Fibroblast of villous mesenchyme (primary cell): ENCODE measurements around the gene FLT1. TPM values are rescaled to one million over a fixed set of nuclear protein-coding genes. Genes with fewer than 3 reads are reported as not detected.
A peak's percentile ranks its signal among the peaks of the same experiment; 100 is the strongest.

ENCODE experiments used
- DNase-seq: peaks from one replicate; pipeline ENCODE4 v3.0.0-alpha.2; 2010; ENCODE audit warnings: low read depth
- H3K4me3 ChIP-seq: 2 replicates; pipeline ENCODE4 v1.5.1; 2011; ENCODE audit warnings: low read depth, mild to moderate bottlenecking, low read length
- total RNA-seq: library from RNA; depleted of rRNA; stranded (reverse); fragments of >200 nt; gene quantifications from 2 replicates; pipeline ENCODE4 v1.2.3, GENCODE V29; 2012
- TF ChIP-seq, protein P1 (sequence below): IDR thresholded peaks from 2 replicates; pipeline ENCODE4 v1.5.1; 2012; ENCODE audit warnings: low read depth, mild to moderate bottlenecking, low read length; ENCODE audit not compliant: insufficient read depth

Gene FLT1
- total RNA-seq, 1 donor = 12.1 TPM

DNA sequence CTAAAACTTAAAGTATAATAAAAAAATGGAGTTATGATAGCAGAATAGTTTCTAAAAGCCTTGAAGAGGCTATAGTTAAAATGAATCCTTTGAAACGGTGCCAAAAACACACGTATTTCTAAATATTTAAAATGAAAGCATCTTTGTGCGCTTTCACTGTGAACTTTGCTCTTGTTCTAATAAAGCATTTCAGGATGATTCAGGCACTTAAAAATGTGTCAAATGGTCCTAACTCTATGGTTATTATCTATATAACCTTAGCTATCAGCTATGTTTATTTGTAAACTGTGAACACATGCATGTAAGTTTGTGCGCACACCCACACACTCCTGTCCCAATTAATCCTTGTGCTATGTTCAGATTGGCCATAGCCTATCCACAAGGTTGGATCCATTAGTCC, 124.5 kb downstream of the FLT1 start:
- DNase-seq = peak; percentile 74
- no peak overlapping the region for H3K4me3 ChIP-seq
- TF ChIP-seq, protein P1, sequence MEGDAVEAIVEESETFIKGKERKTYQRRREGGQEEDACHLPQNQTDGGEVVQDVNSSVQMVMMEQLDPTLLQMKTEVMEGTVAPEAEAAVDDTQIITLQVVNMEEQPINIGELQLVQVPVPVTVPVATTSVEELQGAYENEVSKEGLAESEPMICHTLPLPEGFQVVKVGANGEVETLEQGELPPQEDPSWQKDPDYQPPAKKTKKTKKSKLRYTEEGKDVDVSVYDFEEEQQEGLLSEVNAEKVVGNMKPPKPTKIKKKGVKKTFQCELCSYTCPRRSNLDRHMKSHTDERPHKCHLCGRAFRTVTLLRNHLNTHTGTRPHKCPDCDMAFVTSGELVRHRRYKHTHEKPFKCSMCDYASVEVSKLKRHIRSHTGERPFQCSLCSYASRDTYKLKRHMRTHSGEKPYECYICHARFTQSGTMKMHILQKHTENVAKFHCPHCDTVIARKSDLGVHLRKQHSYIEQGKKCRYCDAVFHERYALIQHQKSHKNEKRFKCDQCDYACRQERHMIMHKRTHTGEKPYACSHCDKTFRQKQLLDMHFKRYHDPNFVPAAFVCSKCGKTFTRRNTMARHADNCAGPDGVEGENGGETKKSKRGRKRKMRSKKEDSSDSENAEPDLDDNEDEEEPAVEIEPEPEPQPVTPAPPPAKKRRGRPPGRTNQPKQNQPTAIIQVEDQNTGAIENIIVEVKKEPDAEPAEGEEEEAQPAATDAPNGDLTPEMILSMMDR = no peak

DNA sequence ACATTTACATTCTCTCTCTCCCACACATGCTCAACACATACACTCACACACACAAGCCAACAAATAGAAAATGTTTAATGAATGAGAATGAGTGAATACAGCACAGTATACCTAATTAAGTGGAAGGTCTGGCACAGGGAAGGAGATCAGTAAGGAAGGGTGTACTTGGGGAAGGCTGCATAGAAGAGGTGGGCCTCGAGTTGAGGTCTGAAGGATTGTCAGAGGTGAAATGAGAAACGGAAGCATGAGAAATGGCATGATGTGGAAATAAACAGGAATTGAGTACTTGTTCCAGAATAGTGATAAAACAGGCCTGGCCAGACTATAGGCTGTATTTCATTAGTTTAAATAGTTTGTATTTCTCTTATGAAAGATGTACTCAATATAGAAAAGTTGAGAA, 136.2 kb downstream of the FLT1 start:
- DNase-seq = no peak
- TF ChIP-seq, protein P1 = no peak
- no peak overlapping the region for H3K4me3 ChIP-seq

DNA sequence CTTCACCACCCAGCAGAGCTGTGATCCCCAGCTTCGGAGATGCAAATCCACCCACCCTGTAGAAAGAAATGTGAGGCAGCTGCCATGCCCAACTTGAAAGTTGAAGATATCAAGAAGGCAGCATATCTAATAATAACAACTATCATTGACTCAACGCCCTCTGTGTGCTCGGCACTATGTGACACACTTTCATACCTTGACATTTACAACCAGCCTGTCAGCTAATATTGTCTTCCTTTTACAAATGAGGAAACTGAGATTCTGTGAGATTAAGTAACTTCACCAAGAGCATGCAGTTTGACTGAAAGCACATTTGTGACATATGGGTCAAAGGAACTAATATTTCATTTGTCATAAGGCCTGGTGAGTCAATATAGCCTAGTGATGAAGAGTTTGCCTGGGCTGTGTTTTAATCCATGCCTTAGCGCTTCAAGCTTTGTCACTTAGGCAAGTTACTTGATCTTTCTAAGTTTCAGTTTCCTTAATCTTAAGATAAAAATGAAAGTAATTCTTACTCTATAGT, 137.0 kb downstream of the FLT1 start:
- TF ChIP-seq, protein P1 = no peak
- DNase-seq = peak; percentile 48
- no peak overlapping the region for H3K4me3 ChIP-seq

DNA sequence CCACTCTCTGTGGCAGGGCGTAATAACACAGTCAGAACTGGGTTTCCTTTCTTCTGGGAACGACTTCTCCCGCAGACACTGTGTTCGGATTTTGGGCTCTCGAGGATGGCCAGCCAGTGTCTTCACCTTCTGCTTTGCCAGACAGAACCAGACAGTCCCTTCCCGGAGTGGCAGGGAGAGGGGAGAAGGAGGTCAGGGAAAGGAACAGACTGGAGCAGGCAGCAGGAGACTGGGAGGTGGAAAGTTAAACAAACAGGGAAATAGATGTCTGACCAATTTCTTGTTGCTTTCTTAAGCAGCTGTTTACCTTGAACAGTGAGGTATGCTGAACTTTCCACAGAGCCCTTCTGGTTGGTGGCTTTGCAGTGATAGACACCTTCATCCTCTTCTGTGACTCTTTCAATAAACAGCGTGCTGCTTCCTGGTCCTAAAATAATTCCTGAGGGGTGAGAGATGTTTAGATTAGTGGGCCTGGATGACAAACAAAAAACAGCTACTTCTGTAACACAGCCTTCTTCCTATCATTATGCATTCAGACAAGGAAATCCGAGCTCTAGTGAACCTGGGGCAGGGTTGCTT, 137.6 kb downstream of the FLT1 start:
- DNase-seq = peak; percentile 61
- no peak overlapping the region for H3K4me3 ChIP-seq
- TF ChIP-seq, protein P1 = no peak

DNA sequence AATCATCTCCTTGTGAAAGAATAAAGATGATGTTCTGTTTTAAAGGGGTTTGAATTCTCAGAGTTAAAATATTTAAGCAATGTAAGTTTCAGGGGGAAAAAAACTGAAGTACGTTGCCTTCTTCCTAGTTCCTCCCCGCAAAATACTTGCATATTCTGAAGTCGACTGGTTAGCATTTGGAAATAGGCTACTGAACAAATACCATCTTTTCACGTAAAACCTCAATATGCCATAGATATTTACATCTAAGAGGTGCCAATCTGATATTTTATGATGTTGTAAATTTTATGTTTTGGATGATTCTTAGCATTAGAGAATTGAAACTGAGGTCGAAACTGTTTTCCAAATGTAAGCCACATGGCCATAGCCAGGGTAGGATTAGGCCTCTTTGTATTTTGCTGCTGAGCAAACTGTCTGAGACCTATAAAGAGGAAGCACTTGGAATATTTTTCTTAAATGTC, 138.3 kb downstream of the FLT1 start:
- peak; percentile 76 for DNase-seq
- TF ChIP-seq, protein P1 = no peak
- H3K4me3 ChIP-seq = no peak overlapping the region

DNA sequence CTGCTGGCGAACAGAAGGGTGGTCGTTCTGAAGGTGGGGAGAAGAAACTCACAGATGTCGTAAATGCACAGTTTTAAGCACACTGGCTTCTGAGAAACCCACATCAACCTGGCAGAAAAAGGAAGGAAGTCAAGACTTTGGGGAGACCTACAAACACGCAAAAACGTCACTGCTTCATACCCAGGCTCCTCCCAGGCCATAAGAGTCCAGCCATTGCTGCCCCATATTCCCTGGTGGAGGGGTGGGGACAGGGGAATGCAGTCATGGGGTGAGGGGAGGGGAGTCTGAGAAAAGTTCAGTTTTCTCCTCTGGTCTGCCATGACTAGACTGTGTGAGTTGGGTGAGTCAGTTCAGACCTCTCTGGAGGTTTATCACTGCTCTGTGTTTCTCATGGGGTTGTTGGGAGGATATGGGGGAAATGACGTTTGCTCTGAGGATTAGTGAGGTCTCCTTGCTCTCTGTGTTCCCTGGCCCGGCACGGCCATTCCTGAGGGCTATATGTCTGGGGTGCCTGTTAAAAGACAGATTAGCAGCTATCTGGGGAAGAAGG, 139.0 kb downstream of the FLT1 start:
- H3K4me3 ChIP-seq = no peak overlapping the region
- TF ChIP-seq, protein P1 = no peak
- peak; percentile 96 for DNase-seq
